Muscle layer of colon (tissue), 2 donors: ENCODE data around the gene FAM3A.
A peak's percentile ranks its signal among the peaks of the same experiment; 100 is the strongest.

Experiments
- H3K27ac ChIP-seq: one replicate; pipeline ENCODE4 v1.7.0; 2013; ENCODE audit warnings: low read depth, mild to moderate bottlenecking, low read length, moderate library complexity
- H3K27me3 ChIP-seq, 2 donors: one replicate each; pipeline ENCODE4 v1.7.0; 2013; ENCODE audit warnings: low read length in 2 of 2, mild to moderate bottlenecking in 2 of 2; ENCODE audit not compliant: insufficient read depth in 2 of 2, control insufficient read depth in 1 of 2
- H3K36me3 ChIP-seq: one replicate; pipeline ENCODE4 v1.7.0; 2013; ENCODE audit warnings: mild to moderate bottlenecking, low read length; ENCODE audit not compliant: insufficient read depth
- H3K4me1 ChIP-seq: one replicate; pipeline ENCODE4 v1.7.0; 2013; ENCODE audit warnings: mild to moderate bottlenecking, low read length; ENCODE audit not compliant: insufficient read depth
- H3K4me3 ChIP-seq, 2 donors: one replicate each; pipeline ENCODE4 v1.7.0; 2013; ENCODE audit warnings: low read length in 2 of 2, low read depth in 1 of 2, mild to moderate bottlenecking in 1 of 2, moderate library complexity in 1 of 2
- H3K9ac ChIP-seq: one replicate; pipeline ENCODE4 v1.7.0; 2013; ENCODE audit warnings: low read length
- H3K9me3 ChIP-seq: one replicate; pipeline ENCODE4 v1.7.0; 2013; ENCODE audit warnings: mild to moderate bottlenecking, low read length
- donor health status: abdominal sarcoma.
- donor health status: Adenocarcinoma of cecum.

FAM3A gene

GRCh38 chrX:154494715-154495114 lies 21.3 kb downstream of the FAM3A start:
- Histone ChIP-seq H3K4me1 (no peaks in the 10 kb centered on the region), H3K27ac (no peak overlapping the region), H3K27me3 (no peaks in the 10 kb centered on the region), H3K9ac (no peak overlapping the region), H3K36me3 (no peaks in the 10 kb centered on the region), H3K4me3 (no peak overlapping the region), H3K9me3 (no peaks in the 10 kb centered on the region)

- peaks cover 10% of the 10 kb centered on the region for H3K4me1 ChIP-seq
- peak within 1 kb of the TSS; percentile 57 for H3K9ac ChIP-seq
- no peaks in the 10 kb centered on the region for H3K27me3 ChIP-seq
- H3K36me3 ChIP-seq = peaks cover 5% of the 10 kb centered on the region
- peak within 1 kb of the TSS; percentile 58 to 63 for H3K4me3 ChIP-seq
- H3K9me3 ChIP-seq = no peaks in the 10 kb centered on the region
- H3K27ac ChIP-seq = peak within 1 kb of the TSS; percentile 61
These were observed 25.5 kb downstream of the FAM3A start, which contains the start of gene SLC10A3 for GRCh38 chrX:154490414-154491083. SLC10A3 (minus strand) TSS chrX:154490629; CDS start chrX:154488940, 1,689 bp downstream.

- H3K27ac ChIP-seq = peak overlapping the region; percentile 56
- H3K9ac ChIP-seq = peak overlapping the region; percentile 57
- H3K9me3 ChIP-seq = no peaks in the 10 kb centered on the region
- H3K4me1 ChIP-seq = peaks cover 15% of the 10 kb centered on the region
- peak overlapping the region; percentile 58 to 63 for H3K4me3 ChIP-seq
- H3K36me3 ChIP-seq = peaks cover 10% of the 10 kb centered on the region
- H3K27me3 ChIP-seq = no peaks in the 10 kb centered on the region
These were observed 26.0 kb downstream of the FAM3A start for GRCh38 chrX:154490021-154490413.

- Histone ChIP-seq H3K27ac (no peak overlapping the region), H3K9me3 (no peaks in the 10 kb centered on the region), H3K27me3 (no peaks in the 10 kb centered on the region), H3K9ac (no peak overlapping the region), H3K4me1 (peaks cover 17% of the 10 kb centered on the region), H3K36me3 (peaks cover 17% of the 10 kb centered on the region), H3K4me3 (peak overlapping the region in 1 of 2 donors; percentile 63)
These were observed 26.9 kb downstream of the FAM3A start for GRCh38 chrX:154489182-154489581.

GRCh38 chrX:154488336-154489075 lies 27.5 kb downstream of the FAM3A start:
- Histone ChIP-seq H3K9me3 (no peaks in the 10 kb centered on the region), H3K27me3 (no peaks in the 10 kb centered on the region), H3K4me1 (peaks cover 17% of the 10 kb centered on the region), H3K27ac (no peak overlapping the region), H3K36me3 (peaks cover 20% of the 10 kb centered on the region), H3K9ac (no peak overlapping the region), H3K4me3 (no peak overlapping the region)

- Histone ChIP-seq H3K27ac (no peak overlapping the region), H3K9ac (no peak overlapping the region), H3K9me3 (no peaks in the 10 kb centered on the region), H3K4me1 (peaks cover 17% of the 10 kb centered on the region), H3K36me3 (peaks cover 20% of the 10 kb centered on the region), H3K27me3 (no peaks in the 10 kb centered on the region), H3K4me3 (no peak overlapping the region)
These were observed 28.3 kb downstream of the FAM3A start for GRCh38 chrX:154487518-154488290.

- no peaks in the 10 kb centered on the region for H3K27me3 ChIP-seq
- peaks cover 17% of the 10 kb centered on the region for H3K4me1 ChIP-seq
- peak within 1 kb of the TSS; percentile 27 for H3K9ac ChIP-seq
- peak within 1 kb of the TSS; percentile 58 for H3K27ac ChIP-seq
- H3K9me3 ChIP-seq = no peaks in the 10 kb centered on the region
- peaks cover 20% of the 10 kb centered on the region for H3K36me3 ChIP-seq
- H3K4me3 ChIP-seq = peak within 1 kb of the TSS; percentile 54 to 56
These were observed 29.4 kb downstream of the FAM3A start, which contains the start of gene UBL4A for GRCh38 chrX:154486396-154487207. UBL4A (minus strand) TSS chrX:154486615; CDS start chrX:154486584, 31 bp downstream.

- peaks cover 20% of the 10 kb centered on the region for H3K36me3 ChIP-seq
- H3K4me1 ChIP-seq = peaks cover 17% of the 10 kb centered on the region
- no peaks in the 10 kb centered on the region for H3K9me3 ChIP-seq
- peak overlapping the region; percentile 58 for H3K27ac ChIP-seq
- peak overlapping the region; percentile 54 to 56 for H3K4me3 ChIP-seq
- no peak overlapping the region for H3K9ac ChIP-seq
- H3K27me3 ChIP-seq = no peaks in the 10 kb centered on the region
These were observed 30.0 kb downstream of the FAM3A start for GRCh38 chrX:154486052-154486395.

GRCh38 chrX:154485150-154486051 lies 30.6 kb downstream of the FAM3A start:
- Histone ChIP-seq H3K4me3 (peak overlapping the region; percentile 54 to 56), H3K9me3 (no peaks in the 10 kb centered on the region), H3K27ac (peak overlapping the region; percentile 58), H3K9ac (peak overlapping the region; percentile 27), H3K4me1 (peaks cover 17% of the 10 kb centered on the region), H3K27me3 (no peaks in the 10 kb centered on the region), H3K36me3 (peaks cover 20% of the 10 kb centered on the region)
